GM19324 (cell line): Measurements from ENCODE around the gene TOGARAM2.

ENCODE experiments used
- ATAC-seq: cut with Tn5 transposase; IDR thresholded peaks from one replicate; pipeline ENCODE4 v1.9.1; 2021; ENCODE audit warnings: mild to moderate bottlenecking, moderate library complexity; ENCODE audit not compliant: unreplicated experiment, low FRiP score

Gene TOGARAM2

GRCh38 chr2:28981016-28981441 lies at the start of gene TOGARAM2:
Gene TOGARAM2 (plus strand): TSS chr2:28981298. CDS start chr2:28994835, 13,537 bp downstream.
- no peak for ATAC-seq

- ATAC-seq, result no peak
Measured at GRCh38 chr2:28934769-28935168, 46.3 kb upstream of the TOGARAM2 start.

- ATAC-seq, result no peak
Measured at GRCh38 chr2:28941008-28941407, 40.1 kb upstream of the TOGARAM2 start.

- ATAC-seq, result no peak
Measured at GRCh38 chr2:28944535-28945248, 36.4 kb upstream of the TOGARAM2 start.

GRCh38 chr2:28948160-28948559 lies 32.9 kb upstream of the TOGARAM2 start:
- no peak for ATAC-seq

- ATAC-seq, result no peak
Measured at GRCh38 chr2:28949190-28949589, 31.9 kb upstream of the TOGARAM2 start.

GRCh38 chr2:28949617-28950305 lies 31.3 kb upstream of the TOGARAM2 start:
- no peak for ATAC-seq

GRCh38 chr2:28950941-28951630 lies 30.0 kb upstream of the TOGARAM2 start:
- no peak for ATAC-seq

- ATAC-seq, result no peak
Measured at GRCh38 chr2:28951910-28952835, 28.9 kb upstream of the TOGARAM2 start.

- no peak for ATAC-seq
Measured at GRCh38 chr2:28952836-28953211, 28.3 kb upstream of the TOGARAM2 start.

- ATAC-seq, result no peak
Measured at GRCh38 chr2:28955467-28955866, 25.6 kb upstream of the TOGARAM2 start.

GRCh38 chr2:28956415-28956826 lies 24.7 kb upstream of the TOGARAM2 start:
- no peak for ATAC-seq

- no peak for ATAC-seq
Measured at GRCh38 chr2:28956890-28957289, 24.2 kb upstream of the TOGARAM2 start.

- ATAC-seq, result no peak
Measured at GRCh38 chr2:28958689-28959088, 22.4 kb upstream of the TOGARAM2 start.

- ATAC-seq, result no peak
Measured at GRCh38 chr2:28960401-28960800, 20.7 kb upstream of the TOGARAM2 start.

- no peak for ATAC-seq
Measured at GRCh38 chr2:28962505-28962904, 18.6 kb upstream of the TOGARAM2 start.

GRCh38 chr2:28970464-28971160 lies 10.5 kb upstream of the TOGARAM2 start:
- ATAC-seq, result no peak

GRCh38 chr2:28972778-28973335 lies 8.2 kb upstream of the TOGARAM2 start:
- no peak for ATAC-seq

GRCh38 chr2:28974252-28974651 lies 6.8 kb upstream of the TOGARAM2 start:
- no peak for ATAC-seq
